OCI-LY7 (cell line): Measurements from ENCODE around the gene VWDE. TPM values are rescaled to one million over a fixed set of nuclear protein-coding genes. Genes with fewer than 3 reads are reported as not detected.

ENCODE experiments used
- BruUV-seq: library from RNA; stranded (reverse); fragments of 400-500 nt; replicated peaks from 2 replicates; lab custom pipeline; 2021; lab: Mats Ljungman, UMichigan
- CTCF ChIA-PET: fragments of 300-600 bp; sonication (Branson Sonifier 250); formaldehyde crosslinking; loops from one replicate; lab custom pipeline; 2022; ENCODE audit warnings: antibody characterized with exemption; ENCODE audit not compliant: unreplicated experiment; lab: Charles Lee
- POLR2A ChIA-PET: fragments of 300-600 bp; sonication (Branson Sonifier 250); formaldehyde crosslinking; loops from one replicate; lab custom pipeline; 2022; ENCODE audit warnings: antibody characterized with exemption; lab: Charles Lee
- DNase-seq: peaks from one replicate; pipeline ENCODE4 v3.0.0-alpha.2; 2015; ENCODE audit warnings: low spot score
- H2AFZ ChIP-seq: fragments of 200-600 bp; sonication (generic), shearing (Covaris generic); 2 replicates; pipeline ENCODE4 v1.6.1; 2014; ENCODE audit warnings: mild to moderate bottlenecking, antibody characterized with exemption, low read length, moderate library complexity
- H3K27ac ChIP-seq: fragments of 200-600 bp; sonication (generic); 2 replicates; pipeline ENCODE4 v1.5.1; 2014; ENCODE audit warnings: mixed run types, low read depth, mild to moderate bottlenecking, moderate library complexity, low read length, inconsistent platforms; ENCODE audit not compliant: poor library complexity, severe bottlenecking
- H3K36me3 ChIP-seq: fragments of 200-600 bp; sonication (generic); 2 replicates; pipeline ENCODE4 v1.6.1; 2014; ENCODE audit warnings: mild to moderate bottlenecking, antibody characterized with exemption, low read length, moderate library complexity, mixed read lengths; ENCODE audit not compliant: insufficient read depth
- H3K4me1 ChIP-seq: fragments of 200-600 bp; sonication (generic); 2 replicates; pipeline ENCODE4 v1.5.1; 2014; ENCODE audit warnings: mild to moderate bottlenecking, low read length; ENCODE audit not compliant: insufficient read depth, poor library complexity, severe bottlenecking
- H3K4me2 ChIP-seq: fragments of 200-600 bp; sonication (generic); 2 replicates; pipeline ENCODE4 v1.6.1; 2014; ENCODE audit warnings: mild to moderate bottlenecking, low read length
- H3K4me3 ChIP-seq: fragments of 200-600 bp; sonication (generic); 2 replicates; pipeline ENCODE4 v1.5.1; 2014; ENCODE audit warnings: mild to moderate bottlenecking, low read depth, low read length; ENCODE audit not compliant: poor library complexity, severe bottlenecking
- H3K79me2 ChIP-seq: fragments of 200-600 bp; sonication (generic); 2 replicates; pipeline ENCODE4 v1.6.1; 2016; ENCODE audit warnings: low read depth, mild to moderate bottlenecking, low read length, moderate library complexity, mixed read lengths; ENCODE audit not compliant: insufficient read depth
- H3K9me2 ChIP-seq: fragments of 200-600 bp; sonication (generic); 2 replicates; pipeline ENCODE4 v1.6.1; 2016; ENCODE audit warnings: mild to moderate bottlenecking, low read length, mixed read lengths; ENCODE audit not compliant: insufficient read depth
- H3K9me3 ChIP-seq: fragments of 200-600 bp; sonication (generic); 2 replicates; pipeline ENCODE4 v1.6.1; 2014; ENCODE audit warnings: mild to moderate bottlenecking, mixed run types, low read length, mixed read lengths
- H4K20me1 ChIP-seq: fragments of 200-600 bp; sonication (generic); 2 replicates; pipeline ENCODE4 v1.6.1; 2014; ENCODE audit warnings: mild to moderate bottlenecking, antibody characterized with exemption, low read length, moderate library complexity, mixed read lengths; ENCODE audit not compliant: insufficient read depth
- CTCF ChIP-seq: fragments of 200-600 bp; sonication (generic); conservative IDR thresholded peaks from 2 replicates; pipeline ENCODE4 v1.5.1; 2014; ENCODE audit warnings: mild to moderate bottlenecking, antibody characterized with exemption, low read length, moderate library complexity, mixed read lengths
- EZH2phosphoT487 ChIP-seq: fragments of 200-600 bp; sonication (generic); IDR thresholded peaks from 2 replicates; pipeline ENCODE4 v1.6.1; 2018; ENCODE audit warnings: low read depth, borderline replicate concordance, mild to moderate bottlenecking, mixed run types, antibody characterized with exemption, low read length, moderate library complexity, mixed read lengths
- intact Hi-C: fragments of 100-400 bp; cut with micrococcal nuclease; formaldehyde crosslinking; loops from one replicate; pipeline ENCODE4 v1.10.0; 2022; ENCODE audit not compliant: unreplicated experiment
- total RNA-seq, 2 experiments: library from RNA; depleted of rRNA in 1 of 2; stranded (reverse); fragments of >200 nt in 1 of 2; shearing (Covaris generic) in 1 of 2; gene quantifications; 2 replicates each; pipeline ENCODE4 v1.2.3, GENCODE V29; 2014 to 2022

The VWDE gene
- total RNA-seq, 2 experiments from 2014 or later, result not detected

GRCh38 chr7:12369072-12369471, 34.6 kb downstream of the VWDE start:
- TF ChIP-seq EZH2phosphoT487, result no peak
- no peak for TF ChIP-seq CTCF
- intact Hi-C loops, result no loop called here
- H3K4me3 ChIP-seq, result no peak overlapping the region
- H3K4me1 ChIP-seq, result no peaks in the 10 kb centered on the region
- H3K9me2 ChIP-seq, result no peaks in the 10 kb centered on the region
- DNase-seq, result no peak
- H4K20me1 ChIP-seq, result no peaks in the 10 kb centered on the region
- H3K9me3 ChIP-seq, result no peaks in the 10 kb centered on the region
- no peaks in the 10 kb centered on the region for H3K79me2 ChIP-seq
- POLR2A ChIA-PET, result no interaction called here
- H3K36me3 ChIP-seq, result no peaks in the 10 kb centered on the region
- no peak overlapping the region for H3K27ac ChIP-seq
- no TSS peak for BruUV-seq
- H3K4me2 ChIP-seq, result no peak overlapping the region
- CTCF ChIA-PET, result no interaction called here
- H2AFZ ChIP-seq, result no peak overlapping the region

GRCh38 chr7:12360948-12361347, 42.7 kb downstream of the VWDE start:
- Histone ChIP-seq H2AFZ (no peak overlapping the region), H3K4me2 (no peak overlapping the region), H3K9me3 (no peaks in the 10 kb centered on the region), H3K9me2 (no peaks in the 10 kb centered on the region), H4K20me1 (no peaks in the 10 kb centered on the region), H3K27ac (no peak overlapping the region), H3K4me3 (no peak overlapping the region), H3K4me1 (no peaks in the 10 kb centered on the region), H3K36me3 (no peaks in the 10 kb centered on the region), H3K79me2 (no peaks in the 10 kb centered on the region)
- TF ChIP-seq EZH2phosphoT487, result no peak
- TF ChIP-seq CTCF, result no peak
- DNase-seq, result no peak
- intact Hi-C loops, result no loop called here
- BruUV-seq, result no TSS peak
- ChIA-PET POLR2A (no interaction called here), CTCF (no interaction called here)

GRCh38 chr7:12358694-12359093, 45.0 kb downstream of the VWDE start:
- ChIA-PET CTCF (no interaction called here), POLR2A (no interaction called here)
- no peak overlapping the region for H3K27ac ChIP-seq
- no peak for DNase-seq
- no peaks in the 10 kb centered on the region for H3K36me3 ChIP-seq
- intact Hi-C loops, result no loop called here
- no peak overlapping the region for H3K4me2 ChIP-seq
- no TSS peak for BruUV-seq
- H3K9me2 ChIP-seq, result no peaks in the 10 kb centered on the region
- no peak overlapping the region for H3K4me3 ChIP-seq
- no peaks in the 10 kb centered on the region for H3K79me2 ChIP-seq
- no peaks in the 10 kb centered on the region for H4K20me1 ChIP-seq
- no peaks in the 10 kb centered on the region for H3K4me1 ChIP-seq
- TF ChIP-seq CTCF (no peak), EZH2phosphoT487 (no peak)
- no peak overlapping the region for H2AFZ ChIP-seq
- H3K9me3 ChIP-seq, result no peaks in the 10 kb centered on the region
